H1 (cell line): ENCODE results near the gene FAS. TPM values are rescaled to one million over a fixed set of nuclear protein-coding genes. Genes with fewer than 3 reads are reported as not detected.
A peak's percentile ranks its signal among the peaks of the same experiment; 100 is the strongest.

Experiments used
- CTCF ChIA-PET: fragments of 300-600 bp; sonication (Branson Sonifier 250); formaldehyde crosslinking; loops from one replicate; lab custom pipeline; 2021; ENCODE audit not compliant: partially characterized antibody; lab: Charles Lee
- POLR2A ChIA-PET: fragments of 300-600 bp; sonication (Branson Sonifier 250); formaldehyde crosslinking; loops from one replicate; lab custom pipeline; 2021; ENCODE audit warnings: inconsistent platforms; ENCODE audit not compliant: partially characterized antibody; lab: Charles Lee
- DNase-seq, 2 experiments: peaks; one replicate each; pipeline versions ENCODE4 v3.0.0 to v3.0.0-alpha.2; 2010 to 2022; ENCODE audit warnings: low spot score in 2 of 2, low read depth in 1 of 2, mixed read lengths in 1 of 2
- FAIRE-seq: peaks from 2 replicates; lab custom pipeline; 2011; peaks lifted over from hg19 to GRCh38; lab: Jason Lieb, UNC
- H2AFZ ChIP-seq: 2 replicates; pipeline ENCODE4 v1.8.1; 2012; ENCODE audit warnings: low read length, inconsistent platforms
- H2AK5ac ChIP-seq: 2 replicates; pipeline ENCODE4 v1.6.1; 2013; ENCODE audit warnings: low read depth, low read length
- H2BK120ac ChIP-seq: replicated peaks from 2 replicates; pipeline ENCODE3; 2013; ENCODE audit warnings: low read depth, low read length, inconsistent platforms
- H2BK12ac ChIP-seq: 2 replicates; pipeline ENCODE4 v1.6.1; 2013; ENCODE audit warnings: low read depth, low read length
- H2BK15ac ChIP-seq: 2 replicates; pipeline ENCODE4 v1.6.1; 2013; ENCODE audit warnings: low read length
- H2BK20ac ChIP-seq: 2 replicates; pipeline ENCODE4 v1.6.1; 2013; ENCODE audit warnings: low read length
- H2BK5ac ChIP-seq: 2 replicates; pipeline ENCODE4 v1.6.1; 2013; ENCODE audit warnings: low read depth, low read length
- H3K14ac ChIP-seq: 2 replicates; pipeline ENCODE4 v1.6.1; 2013; ENCODE audit warnings: inconsistent platforms; ENCODE audit not compliant: insufficient read length
- H3K18ac ChIP-seq: 2 replicates; pipeline ENCODE4 v1.6.1; 2013; ENCODE audit warnings: low read length; ENCODE audit errors: extremely low read depth
- H3K23ac ChIP-seq: 2 replicates; pipeline ENCODE4 v1.6.1; 2013; ENCODE audit warnings: inconsistent platforms; ENCODE audit not compliant: insufficient read length
- H3K23me2 ChIP-seq: 2 replicates; pipeline ENCODE4 v1.6.1; 2013; ENCODE audit warnings: low read depth, low read length
- H3K27ac ChIP-seq: 2 replicates; pipeline ENCODE4 v1.6.1; 2011; ENCODE audit warnings: low read depth, low read length, inconsistent platforms
- H3K27me3 ChIP-seq, 4 experiments: replicated peaks in 1 of 4; 1 replicate in 1 of 4; 2 replicates in 3 of 4; pipeline versions ENCODE4 v1.6.1 to v1.8.1; 2011 to 2013; ENCODE audit warnings: low read length in 3 of 4, mild to moderate bottlenecking in 3 of 4, inconsistent platforms in 2 of 4, mixed read lengths in 2 of 4, moderate library complexity in 1 of 4; ENCODE audit not compliant: control insufficient read depth in 3 of 4, insufficient read depth in 3 of 4; ENCODE audit errors: extremely low read depth in 1 of 4
- H3K36me3 ChIP-seq, 4 experiments: 2 replicates each; pipeline versions ENCODE4 v1.6.1 to v1.8.1; 2011 to 2013; ENCODE audit warnings: mild to moderate bottlenecking in 4 of 4, low read length in 3 of 4, moderate library complexity in 2 of 4, control low read depth in 1 of 4, inconsistent platforms in 1 of 4; ENCODE audit not compliant: insufficient read depth in 4 of 4, control insufficient read depth in 2 of 4
- H3K4ac ChIP-seq: replicated peaks from 2 replicates; pipeline ENCODE3; 2013; ENCODE audit warnings: low read length, low read depth, mixed read lengths, inconsistent platforms; ENCODE audit not compliant: insufficient read length
- H3K4me1 ChIP-seq, 4 experiments: replicated peaks in 1 of 4; 1 replicate in 1 of 4; 2 replicates in 3 of 4; pipeline versions ENCODE4 v1.6.1 to v1.8.1; 2011 to 2013; ENCODE audit warnings: low read length in 3 of 4, inconsistent platforms in 2 of 4, mixed read lengths in 1 of 4; ENCODE audit not compliant: insufficient read depth in 4 of 4, control insufficient read depth in 3 of 4
- H3K4me2 ChIP-seq, 2 experiments: 2 replicates each; pipeline versions ENCODE4 v1.6.1 to v1.8.1; 2011 to 2013; ENCODE audit warnings: low read depth in 2 of 2, low read length in 2 of 2, control low read depth in 1 of 2, inconsistent platforms in 1 of 2, mild to moderate bottlenecking in 1 of 2; ENCODE audit not compliant: insufficient read depth in 1 of 2
- H3K4me3 ChIP-seq, 4 experiments: fragments of 200-600, 300-600 bp in 1 of 4; sonication (generic), shearing (Covaris generic), sonication (Bioruptor Twin) in 1 of 4; 2 replicates each; pipeline versions ENCODE4 v1.5.1 to v1.8.1; 2011 to 2016; ENCODE audit warnings: low read length in 4 of 4, low read depth in 3 of 4, control low read depth in 2 of 4, inconsistent platforms in 2 of 4, mild to moderate bottlenecking in 2 of 4, mixed read lengths in 1 of 4, moderate library complexity in 1 of 4; ENCODE audit not compliant: insufficient read depth in 2 of 4; ENCODE audit errors: extremely low read depth in 1 of 4
- H3K56ac ChIP-seq: replicated peaks from 2 replicates; pipeline ENCODE3; 2013; ENCODE audit warnings: low read depth, mild to moderate bottlenecking, mixed read lengths, low read length, inconsistent platforms; ENCODE audit not compliant: insufficient read length
- H3K79me1 ChIP-seq: 2 replicates; pipeline ENCODE4 v1.6.1; 2013; ENCODE audit warnings: low read depth, low read length, control low read depth
- H3K79me2 ChIP-seq, 2 experiments: 2 replicates each; pipeline versions ENCODE4 v1.6.1 to v1.8.1; 2012 to 2013; ENCODE audit warnings: low read length in 2 of 2, mild to moderate bottlenecking in 2 of 2, inconsistent platforms in 1 of 2; ENCODE audit not compliant: insufficient read depth in 2 of 2, control insufficient read depth in 1 of 2
- H3K9ac ChIP-seq, 4 experiments: replicated peaks in 1 of 4; 1 replicate in 1 of 4; 2 replicates in 3 of 4; pipeline versions ENCODE4 v1.6.1 to v1.8.1; 2011 to 2013; ENCODE audit warnings: low read depth in 3 of 4, low read length in 3 of 4, control low read depth in 2 of 4, mild to moderate bottlenecking in 2 of 4, moderate library complexity in 2 of 4, inconsistent platforms in 1 of 4; ENCODE audit errors: extremely low read depth in 1 of 4
- H3K9me3 ChIP-seq, 2 experiments: 2 replicates each; pipeline versions ENCODE4 v1.6.1 to v1.8.1; 2012 to 2013; ENCODE audit warnings: mild to moderate bottlenecking in 2 of 2, moderate library complexity in 2 of 2, control low read depth in 1 of 2, inconsistent platforms in 1 of 2, low read depth in 1 of 2, low read length in 1 of 2, mixed read lengths in 1 of 2; ENCODE audit not compliant: insufficient read depth in 2 of 2
- H4K20me1 ChIP-seq, 2 experiments: replicated peaks in 1 of 2; 2 replicates each; pipeline versions ENCODE3 to v1.8.1; 2011 to 2013; ENCODE audit warnings: inconsistent platforms in 2 of 2, low read length in 2 of 2, mild to moderate bottlenecking in 1 of 2; ENCODE audit not compliant: insufficient read depth in 2 of 2, control insufficient read depth in 1 of 2
- H4K5ac ChIP-seq: 2 replicates; pipeline ENCODE4 v1.6.1; 2013; ENCODE audit warnings: low read length, low read depth, mixed read lengths, inconsistent platforms; ENCODE audit not compliant: insufficient read length
- H4K8ac ChIP-seq: 2 replicates; pipeline ENCODE4 v1.8.0; 2013; ENCODE audit warnings: mild to moderate bottlenecking, moderate library complexity, low read length, inconsistent platforms; ENCODE audit not compliant: insufficient read depth; ENCODE audit errors: extremely low read depth
- H4K91ac ChIP-seq: replicated peaks from 2 replicates; pipeline ENCODE3; 2013; ENCODE audit warnings: low read length, mixed read lengths, inconsistent platforms; ENCODE audit not compliant: insufficient read length
- BRCA1 ChIP-seq: IDR thresholded peaks from 2 replicates; pipeline ENCODE4 v1.6.1; 2012; ENCODE audit warnings: low read depth, low read length, improper control_type of control experiment
- HDAC6 ChIP-seq: IDR thresholded peaks from one replicate; pipeline ENCODE4 v1.7.1; 2012; ENCODE audit warnings: low read depth, mild to moderate bottlenecking, inconsistent platforms, low read length, moderate library complexity
- MAFK ChIP-seq: IDR thresholded peaks from 2 replicates; pipeline ENCODE4 v1.6.1; 2012; ENCODE audit warnings: low read depth, mild to moderate bottlenecking, improper control_type of control experiment, low read length
- POLR2A ChIP-seq, 2 experiments: IDR thresholded peaks; 1 replicate in 1 of 2; 2 replicates in 1 of 2; pipeline ENCODE4 v1.6.1; 2011; ENCODE audit warnings: low read depth in 2 of 2, low read length in 2 of 2, mild to moderate bottlenecking in 2 of 2; ENCODE audit errors: control extremely low read depth in 1 of 2
- POLR2AphosphoS5 ChIP-seq: IDR thresholded peaks from 2 replicates; pipeline ENCODE4 v1.6.1; 2011; ENCODE audit warnings: low read depth, low read length
- WGBS, 2 experiments: shearing (Covaris generic) in 1 of 2; methylation state at CpG; one replicate each; pipeline versions ENCODE4 v1.1.6 to v1.1.7; 2013 to 2015; ENCODE audit warnings: low lambda C conversion rate in 2 of 2, mixed read lengths in 2 of 2, inconsistent platforms in 1 of 2, low coverage in 1 of 2, missing lambda C conversion rate in 1 of 2; ENCODE audit not compliant: insufficient replicate concordance in 2 of 2, insufficient coverage in 1 of 2, insufficient read length in 1 of 2; ENCODE audit errors: extremely low coverage in 1 of 2, missing lambda C conversion rate in 1 of 2; 5-methylcytosine and 5-hydroxymethylcytosine counted together
- long read RNA-seq, 2 experiments: library from RNA in 1 of 2; library from capped mRNA in 1 of 2; stranded (forward); transcript quantifications; one replicate each; pipeline ENCODE4 v2.0.0, GENCODE V29; 2021; ENCODE audit warnings: inconsistent platforms in 1 of 2
- polyA minus RNA-seq, 3 experiments: library from RNA; depleted of rRNA, polyadenylated mRNA; stranded (reverse); fragments of >200 nt; gene quantifications; 1 replicate in 2 of 3; 2 replicates in 1 of 3; pipeline ENCODE4 v1.2.3, GENCODE V29; 2011
- polyA plus RNA-seq, 7 experiments: library from polyadenylated mRNA; depleted of rRNA in 3 of 7; stranded (reverse) in 5 of 7; unstranded in 2 of 7; fragments of >200 nt in 5 of 7; fragments of 200-250 nt in 2 of 7; gene quantifications; 1 replicate in 5 of 7; 2 replicates in 1 of 7; 4 replicates in 1 of 7; pipeline versions ENCODE4 v1.2.1 to v1.2.3, GENCODE V29; 2011 to 2013; ENCODE audit warnings: missing spikeins in 2 of 7, mixed read lengths in 2 of 7
- total RNA-seq: library from RNA; stranded (reverse); fragmentation: NEBNext Ultra II Directional; extraction: Animal tissue kit (Norgen Biotek cat#: 25700); gene quantifications from 2 replicates; pipeline ENCODE4 v1.2.1, GENCODE V29; 2021
- TF ChIP-seq, protein P1 (sequence below): IDR thresholded peaks from 2 replicates; pipeline ENCODE4 v1.6.1; 2011; ENCODE audit warnings: low read depth, mild to moderate bottlenecking, low read length; ENCODE audit not compliant: insufficient read depth

The FAS gene
- total RNA-seq: 4.0 and 5.4 TPM in 2 replicates
- polyA plus RNA-seq (2011; rRNA removed): 3.7 and 6.7 TPM in 2 replicates
- polyA plus RNA-seq (2011; cell fraction: cytosol; rRNA removed): 6.6 TPM
- 3.0 TPM for polyA plus RNA-seq (2011; cell fraction: nucleus; rRNA removed)
- polyA plus RNA-seq (2012, experiment 1 of 2): 7.9 to 11.3 TPM (median 8.2 TPM) in 4 replicates
- polyA plus RNA-seq (2012, experiment 2 of 2): 0.63 TPM
- polyA plus RNA-seq (2013, experiment 1 of 2): 2.2 TPM
- 2.2 TPM for polyA plus RNA-seq (2013, experiment 2 of 2)
- 7.4 and 19.3 TPM in 2 replicates for polyA minus RNA-seq (2011; rRNA and poly(A)+ RNA removed)
- 6.8 TPM for polyA minus RNA-seq (2011; cell fraction: cytosol; rRNA and poly(A)+ RNA removed)
- polyA minus RNA-seq (2011; cell fraction: nucleus; rRNA and poly(A)+ RNA removed): 11.1 TPM
- long read RNA-seq, experiment 1, partial matches to known transcripts: 0 of 3 reads
- long read RNA-seq, experiment 1, other reads (novel, unspliced or antisense): 3 of 3 reads
- long read RNA-seq, experiment 2, partial matches to known transcripts: 0 of 1 reads
- long read RNA-seq, experiment 2, other reads (novel, unspliced or antisense): 0 of 1 reads

- H4K20me1 ChIP-seq: no peaks in the 10 kb centered on the region
- no peaks in the 10 kb centered on the region for H3K9me3 ChIP-seq
- no peak within 1 kb of the TSS for H2AK5ac ChIP-seq
- no peak within 1 kb of the TSS for H3K4ac ChIP-seq
- H2BK120ac ChIP-seq: peak within 1 kb of the TSS; percentile 69
- no peak within 1 kb of the TSS for H3K23ac ChIP-seq
- peak in 1 of 2 experiments; percentile 74 for DNase-seq
- H2BK20ac ChIP-seq: no peak within 1 kb of the TSS
- H4K8ac ChIP-seq: peak within 1 kb of the TSS; percentile 84; the same call in 1 of the 2 replicates
- FAIRE-seq: no peak
- peak within 1 kb of the TSS; percentile 42; the same call in 1 of the 2 replicates for H2BK12ac ChIP-seq
- peak within 1 kb of the TSS; percentile 79 to 86 for H3K4me2 ChIP-seq
- H4K91ac ChIP-seq: peak within 1 kb of the TSS; percentile 84
- peak within 1 kb of the TSS in 3 of 4 experiments; percentile 9 to 60 (median 16); a peak in 5 of 7 replicates for H3K9ac ChIP-seq
- no peaks in the 10 kb centered on the region; a peak in 1 of 4 replicates for H3K79me2 ChIP-seq
- peak within 1 kb of the TSS; percentile 22; the same call in 1 of the 2 replicates for H3K18ac ChIP-seq
- WGBS, 2 experiments: 2% methylated on average over 50 of the region's 51 CpGs; no CpG with 5 or more reads in 1 of the 2 experiments
- peak within 1 kb of the TSS; percentile 40 for H3K14ac ChIP-seq
- peak within 1 kb of the TSS; percentile 30; the same call in 1 of the 2 replicates for H3K27ac ChIP-seq
- peak within 1 kb of the TSS; percentile 58 for H4K5ac ChIP-seq
- peak within 1 kb of the TSS; percentile 68 to 88 (median 87) for H3K4me3 ChIP-seq
- peaks cover 0 to 9% (median 1%) of the 10 kb centered on the region in 4 experiments; a peak in 3 of 7 replicates for H3K4me1 ChIP-seq
- H2AFZ ChIP-seq: peak within 1 kb of the TSS; percentile 44
- no peak within 1 kb of the TSS for H2BK5ac ChIP-seq
- peaks cover 0 to 13% (median 7%) of the 10 kb centered on the region in 4 experiments; a peak in 6 of 7 replicates for H3K27me3 ChIP-seq
- H2BK15ac ChIP-seq: no peak within 1 kb of the TSS
- H3K56ac ChIP-seq: peak within 1 kb of the TSS; percentile 62
- peaks cover 7% of the 10 kb centered on the region; the same call in 1 of the 2 replicates for H3K23me2 ChIP-seq
- ChIA-PET CTCF (interaction anchor here (0.7 to 6.0 kb wide), 20 partner anchors 8 to 227 kb away, joined by 3 to 103 read pairs (median 4); no protein-coding TSS in a partner anchor), POLR2A (interaction anchor here (0.9 to 1.2 kb wide), 3 partner anchors 11 to 231 kb away, joined by 3 to 5 read pairs (median 3); no protein-coding TSS in a partner anchor)
- H3K79me1 ChIP-seq: no peaks in the 10 kb centered on the region
- H3K36me3 ChIP-seq: no peaks in the 10 kb centered on the region
- TF ChIP-seq MAFK (no peak), HDAC6 (no peak), POLR2AphosphoS5 (no peak), POLR2A (IDR thresholded peaks at IDR 0.05; ENCODE audit: control extremely low read depth in 1 of 2, low read depth in 2 of 2, low read length in 2 of 2) (0 out of 3 replicates have a peak, but pooled peaks of 1 of the 2 experiments have one; percentile 39), BRCA1 (no peak)
- TF ChIP-seq, protein P1, sequence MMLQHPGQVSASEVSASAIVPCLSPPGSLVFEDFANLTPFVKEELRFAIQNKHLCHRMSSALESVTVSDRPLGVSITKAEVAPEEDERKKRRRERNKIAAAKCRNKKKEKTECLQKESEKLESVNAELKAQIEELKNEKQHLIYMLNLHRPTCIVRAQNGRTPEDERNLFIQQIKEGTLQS: no peak
Observed at GRCh38 chr10:88990384-88991160, at the start of gene FAS. Gene FAS (plus strand): TSS chr10:88990798. CDS start chr10:88990877, 79 bp downstream.
